Activated T-cell treated with anti-CD3 and anti-CD28 coated beads, Interleukin-2, amount 50 U/mL, for 72 hours (primary cell): ENCODE results near the gene MAX. TPM values are rescaled to one million over a fixed set of nuclear protein-coding genes. Genes with fewer than 3 reads are reported as not detected.
A peak's percentile ranks its signal among the peaks of the same experiment; 100 is the strongest.

Source experiments
- ATAC-seq, 2 donors: fragments of 150-1000 bp; cut with Tn5 transposase; replicated peaks in 1 of 2; 2 replicates each; pipeline ENCODE4 v1.10.0; 2021; ENCODE audit warnings: moderate library complexity in 2 of 2, mild to moderate bottlenecking in 1 of 2
- DNase-seq, 2 donors: peaks; one replicate each; pipeline ENCODE4 v3.0.0; 2021 to 2022; ENCODE audit warnings: mixed read lengths in 1 of 2
- H3K27ac Mint-ChIP-seq: one replicate; pipeline ENCODE4 v1.8.0; 2022; ENCODE audit warnings: mild to moderate bottlenecking, moderate library complexity, mixed read lengths
- H3K27me3 Mint-ChIP-seq: one replicate; pipeline ENCODE4 v1.8.0; 2022; ENCODE audit warnings: low read depth, mixed read lengths
- H3K36me3 Mint-ChIP-seq, 2 donors: one replicate each; pipeline ENCODE4 v1.8.0; 2022; ENCODE audit warnings: mixed read lengths in 2 of 2, mild to moderate bottlenecking in 1 of 2; ENCODE audit not compliant: insufficient read depth in 2 of 2
- H3K4me1 Mint-ChIP-seq: one replicate; pipeline ENCODE4 v1.8.0; 2022; ENCODE audit warnings: low read depth, mixed read lengths
- H3K4me3 Mint-ChIP-seq, 2 donors: one replicate each; pipeline ENCODE4 v1.8.0; 2022; ENCODE audit warnings: mild to moderate bottlenecking in 2 of 2, mixed read lengths in 2 of 2, moderate library complexity in 2 of 2
- H3K9me3 Mint-ChIP-seq, 2 donors: one replicate each; pipeline ENCODE4 v1.8.0; 2022; ENCODE audit warnings: mixed read lengths in 2 of 2
- total RNA-seq, 2 donors: library from RNA; stranded (reverse); gene quantifications; one replicate each; pipeline ENCODE4 v1.2.3, GENCODE V29; 2022

Gene MAX
- total RNA-seq, 2 donors from 2014 or later, result 115 to 118 TPM

DNA sequence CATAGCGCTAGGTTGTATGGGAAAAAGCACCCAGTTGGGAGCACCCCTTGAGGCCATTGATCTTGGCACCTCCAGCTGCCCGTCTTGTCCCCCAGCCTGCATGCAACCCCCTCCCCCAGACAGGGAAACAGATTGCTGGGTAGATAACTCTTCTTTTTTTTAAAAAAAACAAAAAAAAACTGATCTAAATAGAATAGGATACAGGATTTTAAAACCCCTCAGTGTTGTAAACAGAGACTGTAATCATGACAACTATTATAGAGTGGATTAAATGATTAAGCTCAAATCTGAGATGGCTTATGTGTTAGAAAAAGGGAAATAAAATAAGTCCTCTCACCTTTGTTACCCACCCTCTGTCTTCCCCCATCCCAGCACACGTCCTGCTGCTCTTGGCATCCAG, 48.9 kb downstream of the MAX start:
- no peak for DNase-seq
- Mint-ChIP-seq H3K27ac (no peak overlapping the region), H3K4me1 (no peaks in the 10 kb centered on the region), H3K36me3 (peaks cover 4 to 9% of the 10 kb centered on the region in 2 donors), H3K9me3 (no peaks in the 10 kb centered on the region), H3K4me3 (no peak overlapping the region), H3K27me3 (no peaks in the 10 kb centered on the region)
- ATAC-seq, result no peak

DNA sequence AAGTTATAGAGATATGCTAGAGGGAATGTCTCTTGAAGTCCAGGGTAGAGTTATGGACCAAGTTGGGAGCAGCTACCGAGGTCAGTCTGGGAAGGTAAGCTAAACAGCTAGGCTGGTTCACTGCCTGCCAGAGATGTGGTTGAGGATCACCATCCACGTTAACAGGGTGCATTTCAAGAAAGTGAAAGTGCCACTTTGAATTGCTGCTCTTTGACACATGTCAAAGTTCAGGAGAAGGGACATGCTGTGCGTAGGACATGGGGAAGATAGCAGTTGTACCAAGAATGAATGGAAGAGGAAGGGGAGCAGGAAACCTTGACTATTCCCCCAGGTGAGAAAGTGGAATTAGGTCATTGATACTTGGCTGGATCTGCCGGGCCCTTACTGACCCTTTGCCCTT, 49.5 kb downstream of the MAX start:
- DNase-seq (no peak), ATAC-seq (no peak)
- Mint-ChIP-seq H3K36me3 (peaks cover 3 to 6% of the 10 kb centered on the region in 2 donors), H3K27me3 (no peaks in the 10 kb centered on the region), H3K9me3 (no peaks in the 10 kb centered on the region), H3K4me3 (no peak overlapping the region), H3K4me1 (no peaks in the 10 kb centered on the region), H3K27ac (peak overlapping the region; percentile 0)

DNA sequence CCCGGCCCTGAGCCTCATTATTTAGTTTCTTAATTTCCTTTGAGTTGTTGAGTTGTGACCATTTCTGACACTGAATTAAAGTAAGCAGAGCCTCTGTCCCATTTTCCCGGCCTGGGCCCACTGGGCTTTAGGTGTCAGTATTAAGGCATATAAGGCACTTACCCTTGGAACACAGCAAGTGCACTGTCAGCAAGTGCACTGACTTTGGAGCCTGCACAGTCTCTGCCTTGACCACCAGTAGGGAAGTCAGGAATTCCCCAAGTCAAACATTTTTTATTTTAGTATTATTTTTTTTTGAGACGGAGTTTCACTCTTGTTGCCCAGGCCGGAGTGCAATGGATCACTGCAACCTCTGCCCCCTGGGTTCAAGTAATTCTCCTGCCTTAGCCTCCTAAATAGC, 56.6 kb downstream of the MAX start:
- Mint-ChIP-seq H3K27ac (no peak overlapping the region), H3K4me1 (peaks cover 8% of the 10 kb centered on the region), H3K36me3 (peaks cover 0 to 6% of the 10 kb centered on the region in 2 donors), H3K27me3 (no peaks in the 10 kb centered on the region), H3K4me3 (no peak overlapping the region), H3K9me3 (no peaks in the 10 kb centered on the region)
- no peak for DNase-seq
- no peak for ATAC-seq

DNA sequence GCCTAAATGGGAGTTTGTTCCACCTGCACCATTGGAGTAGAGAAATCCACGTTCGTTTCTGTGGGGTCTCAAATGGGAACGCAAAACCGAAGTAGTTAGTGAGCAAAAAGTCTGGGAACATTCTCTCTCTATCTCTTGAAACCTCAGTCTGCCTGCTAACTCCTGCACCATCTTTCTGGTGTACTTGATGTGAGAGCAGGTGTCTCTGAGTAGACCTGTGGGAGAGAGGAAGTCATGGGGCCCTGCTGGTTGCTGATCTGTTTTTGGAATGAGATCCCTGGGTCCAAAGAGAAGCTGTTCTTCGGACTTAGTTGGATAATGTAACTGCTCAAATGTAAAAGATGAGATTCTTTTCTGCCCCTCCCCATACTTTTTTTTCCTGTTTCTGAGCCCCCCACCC, 57.3 kb downstream of the MAX start:
- Mint-ChIP-seq H3K4me3 (no peak overlapping the region), H3K27me3 (no peaks in the 10 kb centered on the region), H3K4me1 (peaks cover 8% of the 10 kb centered on the region), H3K27ac (no peak overlapping the region), H3K9me3 (no peaks in the 10 kb centered on the region), H3K36me3 (peaks cover 0 to 6% of the 10 kb centered on the region in 2 donors)
- DNase-seq (no peak), ATAC-seq (no peak)

DNA sequence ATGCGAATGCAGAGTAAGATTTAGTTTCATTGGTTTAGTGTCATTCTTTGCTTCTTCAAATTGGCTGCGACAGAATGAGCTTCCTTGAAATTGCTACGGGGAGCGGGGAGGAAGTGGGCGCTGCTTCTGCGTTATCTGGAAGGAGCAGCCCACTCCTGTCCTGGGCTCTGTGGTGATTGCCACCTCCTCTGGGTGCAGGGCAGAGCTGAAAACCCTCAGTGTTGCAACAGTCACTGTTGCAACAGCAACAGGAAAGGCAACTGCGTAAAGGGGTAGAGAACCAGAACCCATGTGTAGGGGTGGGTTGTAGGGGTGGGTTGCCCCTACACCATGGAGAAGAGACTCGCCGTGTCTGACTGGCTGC, 57.7 kb downstream of the MAX start:
- no peak overlapping the region for H3K27ac Mint-ChIP-seq
- H3K36me3 Mint-ChIP-seq, result peaks cover 0 to 6% of the 10 kb centered on the region in 2 donors
- no peak overlapping the region for H3K4me3 Mint-ChIP-seq
- H3K27me3 Mint-ChIP-seq, result no peaks in the 10 kb centered on the region
- DNase-seq (no peak), ATAC-seq (peak; percentile 25 to 35)
- no peaks in the 10 kb centered on the region for H3K9me3 Mint-ChIP-seq
- peaks cover 8% of the 10 kb centered on the region for H3K4me1 Mint-ChIP-seq

DNA sequence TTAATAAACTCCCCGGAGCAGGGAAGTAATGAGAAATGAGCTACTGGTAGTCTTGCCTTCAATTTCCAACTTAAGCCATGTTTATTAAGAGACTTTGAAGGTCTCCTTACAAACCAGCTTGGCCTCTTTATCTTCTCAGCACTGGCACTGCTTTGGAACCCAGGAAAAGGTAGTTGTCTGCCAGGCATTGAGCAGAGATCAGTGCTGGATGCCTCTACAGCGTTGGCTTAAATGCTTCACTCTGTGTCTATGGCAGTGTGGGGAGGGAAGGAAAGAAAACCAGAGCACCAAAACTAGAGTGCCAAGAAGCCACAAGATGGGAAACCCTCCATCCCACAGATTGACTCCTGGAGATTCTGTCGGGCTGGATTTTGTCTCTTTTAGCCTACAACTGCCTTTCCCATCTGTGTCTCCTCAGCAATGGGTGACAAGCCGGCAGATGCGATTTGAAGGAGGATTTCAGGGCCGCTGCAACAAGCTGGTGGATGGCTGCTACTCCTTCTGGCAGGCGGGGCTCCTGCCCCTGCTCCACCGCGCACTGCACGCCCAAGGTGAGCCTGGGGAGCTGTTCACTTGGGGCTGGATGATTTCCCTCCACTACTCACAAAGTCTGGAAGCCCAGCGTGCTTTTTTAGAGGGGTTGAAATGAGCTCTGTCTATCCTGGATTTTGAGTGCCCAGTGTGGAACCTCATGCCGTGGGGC, 58.3 kb downstream of the MAX start:
- Mint-ChIP-seq H3K27ac (no peak overlapping the region), H3K4me3 (no peak overlapping the region), H3K4me1 (peaks cover 8% of the 10 kb centered on the region), H3K9me3 (no peaks in the 10 kb centered on the region), H3K27me3 (no peaks in the 10 kb centered on the region), H3K36me3 (peaks cover 0 to 6% of the 10 kb centered on the region in 2 donors)
- peak in 1 of 2 donors; percentile 4 for ATAC-seq
- DNase-seq, result no peak

DNA sequence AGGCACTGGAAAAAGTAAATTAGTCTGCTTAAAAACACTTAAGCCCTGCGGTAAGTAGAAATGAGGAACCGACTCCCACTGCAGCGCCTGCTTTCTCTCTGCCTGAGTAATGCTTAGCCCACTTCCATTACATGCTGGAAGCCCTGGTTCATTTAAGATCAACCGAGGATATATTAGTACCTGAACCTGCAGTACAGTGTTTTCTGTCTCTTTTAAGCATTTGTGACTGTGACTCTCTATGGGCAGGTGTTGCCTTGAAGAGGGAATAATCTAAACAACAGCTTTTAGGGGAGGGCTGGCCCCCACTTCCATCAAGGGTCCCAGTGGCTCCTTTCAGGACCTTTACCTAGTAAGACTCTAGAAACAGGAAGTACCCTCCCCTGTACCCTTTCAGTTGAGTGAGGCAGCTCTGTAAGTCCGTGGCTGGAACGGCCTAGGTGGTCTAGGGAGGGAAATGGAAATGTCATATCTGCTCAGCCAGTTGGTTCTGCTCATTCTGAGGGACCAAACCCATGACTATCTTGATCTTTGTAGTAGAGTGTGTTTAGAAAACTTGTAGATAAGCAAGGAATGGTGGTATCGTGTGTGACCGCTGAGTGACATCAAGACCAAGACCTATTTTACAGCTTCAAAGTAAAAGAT, 59.5 kb downstream of the MAX start:
- Mint-ChIP-seq H3K27me3 (no peaks in the 10 kb centered on the region), H3K4me1 (peaks cover 8% of the 10 kb centered on the region), H3K27ac (no peak overlapping the region), H3K36me3 (peaks cover 0 to 6% of the 10 kb centered on the region in 2 donors), H3K4me3 (no peak overlapping the region), H3K9me3 (no peaks in the 10 kb centered on the region)
- ATAC-seq, result no peak
- no peak for DNase-seq

DNA sequence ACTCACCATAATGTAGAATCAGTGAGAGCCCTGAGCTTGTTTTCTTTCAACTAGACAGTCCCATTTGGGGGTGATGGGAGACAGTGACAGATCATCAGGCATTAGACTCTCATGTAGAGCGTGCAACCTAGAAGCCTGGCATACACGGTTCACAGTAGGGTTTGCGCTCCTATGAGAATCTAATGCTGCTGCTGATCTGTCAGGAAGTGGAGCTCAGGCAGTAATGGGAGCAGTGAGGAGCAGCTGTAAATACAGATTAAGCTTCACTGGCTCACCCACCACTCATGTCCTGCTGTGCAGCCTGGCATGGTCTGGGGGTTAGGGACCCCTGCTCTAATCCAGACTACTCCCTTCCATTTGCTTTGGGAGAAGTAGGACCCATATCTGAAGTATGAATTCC, 60.0 kb downstream of the MAX start:
- Mint-ChIP-seq H3K4me3 (no peak overlapping the region), H3K27me3 (no peaks in the 10 kb centered on the region), H3K36me3 (peaks cover 0 to 3% of the 10 kb centered on the region in 2 donors), H3K4me1 (peaks cover 8% of the 10 kb centered on the region), H3K27ac (no peak overlapping the region), H3K9me3 (no peaks in the 10 kb centered on the region)
- ATAC-seq (no peak), DNase-seq (no peak)

DNA sequence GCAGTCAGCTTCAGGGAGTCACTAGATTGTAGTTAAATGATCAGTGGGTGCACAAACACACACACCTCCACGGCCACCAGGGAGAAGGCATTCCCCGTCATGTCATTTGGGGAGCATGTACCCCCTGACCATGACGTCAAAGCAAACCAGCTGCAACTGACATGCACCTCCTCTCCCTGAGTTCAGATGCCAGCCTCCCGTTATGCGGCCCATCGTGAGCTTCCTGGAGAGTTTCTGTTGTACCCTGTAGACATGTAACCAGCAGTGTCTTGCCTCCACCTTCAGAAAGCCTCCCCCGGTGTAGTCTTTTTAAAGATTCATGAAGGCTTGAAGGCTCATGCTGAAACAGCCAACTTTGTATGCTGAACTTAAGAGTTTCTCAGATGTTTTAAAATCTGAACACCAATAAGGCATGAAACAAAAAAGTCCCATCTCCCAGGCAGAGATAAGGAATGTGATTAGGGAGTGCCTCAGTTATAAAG, 60.8 kb downstream of the MAX start:
- H3K4me3 Mint-ChIP-seq, result no peak overlapping the region

DNA sequence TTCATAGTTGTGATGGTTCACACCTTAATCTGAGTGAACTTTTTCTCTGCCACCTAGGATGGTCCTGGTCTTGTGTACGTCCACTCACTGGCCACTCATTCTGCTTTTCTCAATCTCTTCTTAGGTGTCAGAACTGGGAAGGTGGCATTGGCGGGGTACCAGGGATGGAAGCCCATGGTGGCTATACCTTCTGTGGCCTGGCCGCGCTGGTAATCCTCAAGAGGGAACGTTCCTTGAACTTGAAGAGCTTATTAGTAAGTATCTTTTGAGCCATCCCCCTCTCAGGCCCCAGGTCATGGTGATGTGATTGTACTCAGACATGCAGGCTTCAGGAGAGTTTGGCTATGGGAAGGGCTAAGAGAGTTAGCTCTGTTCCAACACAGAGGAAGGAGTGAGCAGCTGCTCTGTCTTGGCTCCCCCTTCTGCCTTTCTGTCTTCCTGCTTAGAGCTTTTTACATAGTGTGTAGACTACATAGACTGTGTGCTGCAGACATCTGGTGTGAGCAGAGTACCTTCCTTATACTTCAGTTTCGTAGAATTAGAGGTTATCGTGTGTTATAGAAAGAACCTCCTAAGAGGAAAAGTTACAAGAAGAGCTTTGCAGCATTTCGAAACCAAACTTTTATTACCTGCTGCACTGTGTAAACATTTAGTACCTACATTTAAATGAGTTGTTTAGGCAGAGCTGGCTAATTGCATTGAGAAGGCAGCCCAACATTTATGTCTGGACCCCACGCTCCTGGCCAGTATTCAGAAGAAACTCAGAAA, 61.5 kb downstream of the MAX start:
- no peak for DNase-seq
- Mint-ChIP-seq H3K36me3 (peaks cover 0 to 3% of the 10 kb centered on the region in 2 donors), H3K9me3 (no peaks in the 10 kb centered on the region), H3K4me3 (no peak overlapping the region), H3K27me3 (no peaks in the 10 kb centered on the region), H3K27ac (no peak overlapping the region), H3K4me1 (peaks cover 8% of the 10 kb centered on the region)
- no peak for ATAC-seq

More for the DNA sequence above, 60.8 kb downstream of the MAX start:
- peaks cover 0 to 3% of the 10 kb centered on the region in 2 donors for H3K36me3 Mint-ChIP-seq
- ATAC-seq, result no peak
- no peak overlapping the region for H3K27ac Mint-ChIP-seq
- H3K4me1 Mint-ChIP-seq, result peaks cover 8% of the 10 kb centered on the region
- H3K27me3 Mint-ChIP-seq, result no peaks in the 10 kb centered on the region
- no peak for DNase-seq
- no peaks in the 10 kb centered on the region for H3K9me3 Mint-ChIP-seq

DNA sequence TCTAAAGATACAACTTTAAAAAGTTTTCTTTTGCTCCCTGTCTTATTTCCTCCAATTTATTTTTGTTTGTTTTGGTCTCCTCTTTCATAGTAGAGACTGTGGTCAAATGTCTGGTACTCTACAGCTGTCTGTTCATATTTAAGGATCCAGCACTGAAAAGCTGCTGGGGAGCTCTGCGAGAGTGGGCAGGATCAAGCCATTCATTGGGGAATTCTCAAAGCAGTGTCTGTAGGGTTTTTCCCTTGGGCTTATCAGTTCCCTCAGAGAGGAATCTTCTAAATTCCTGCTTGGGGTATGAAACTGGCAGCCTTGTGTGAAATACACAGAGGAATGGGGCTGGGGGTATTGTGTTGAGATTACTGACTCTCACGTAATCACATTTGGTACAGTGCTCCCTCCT, 63.4 kb downstream of the MAX start:
- ATAC-seq, result no peak
- Mint-ChIP-seq H3K4me3 (no peak overlapping the region), H3K4me1 (no peaks in the 10 kb centered on the region), H3K27me3 (no peaks in the 10 kb centered on the region), H3K36me3 (peaks cover 0 to 8% of the 10 kb centered on the region in 2 donors), H3K9me3 (no peaks in the 10 kb centered on the region), H3K27ac (no peak overlapping the region)
- DNase-seq, result no peak

DNA sequence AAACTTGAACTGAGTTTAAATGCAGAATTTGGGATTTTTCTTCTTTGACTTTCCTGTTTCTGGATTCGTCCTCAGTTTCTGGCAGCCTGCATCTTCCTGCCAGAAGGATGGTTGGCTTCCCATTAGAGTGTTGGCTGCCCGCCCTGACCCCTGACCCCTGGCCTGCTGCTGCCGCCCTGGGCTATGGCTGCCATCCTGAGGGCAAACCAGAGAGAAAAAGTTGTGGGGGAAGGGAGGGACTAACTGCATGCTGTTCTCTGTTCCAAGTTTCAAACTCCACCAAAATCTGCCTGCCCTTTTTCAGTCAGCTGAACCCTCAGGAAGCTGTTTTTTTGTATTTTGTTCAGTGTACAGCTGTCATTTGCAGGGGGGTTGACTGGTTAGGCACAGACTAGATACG, 67.3 kb downstream of the MAX start:
- DNase-seq (no peak), ATAC-seq (no peak)
- Mint-ChIP-seq H3K9me3 (no peaks in the 10 kb centered on the region), H3K4me3 (no peak overlapping the region), H3K27me3 (no peaks in the 10 kb centered on the region), H3K4me1 (no peaks in the 10 kb centered on the region), H3K27ac (no peak overlapping the region), H3K36me3 (peaks cover 4 to 10% of the 10 kb centered on the region in 2 donors)

DNA sequence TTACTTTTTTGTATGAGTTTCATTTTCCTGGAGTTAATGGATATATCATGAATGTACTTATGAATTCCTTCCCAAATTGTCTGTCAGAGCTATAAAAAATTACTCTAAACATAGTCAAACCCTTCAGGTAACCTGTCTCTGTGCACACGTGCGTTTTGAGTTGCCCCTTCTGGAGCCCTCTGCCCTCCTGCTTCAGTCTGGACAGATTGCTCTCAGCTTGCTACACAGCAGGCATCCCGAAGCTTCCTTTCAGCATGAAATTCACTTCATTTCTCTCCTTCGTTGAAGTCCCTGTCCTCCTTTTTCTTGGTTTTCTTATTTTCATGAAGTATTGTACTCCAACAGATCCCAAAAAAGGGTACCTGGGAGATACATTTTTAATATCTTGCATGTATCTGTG, 68.3 kb downstream of the MAX start:
- no peaks in the 10 kb centered on the region for H3K27me3 Mint-ChIP-seq
- no peaks in the 10 kb centered on the region for H3K9me3 Mint-ChIP-seq
- no peak overlapping the region for H3K27ac Mint-ChIP-seq
- peaks cover 4 to 12% of the 10 kb centered on the region in 2 donors for H3K36me3 Mint-ChIP-seq
- H3K4me3 Mint-ChIP-seq, result no peak overlapping the region
- no peaks in the 10 kb centered on the region for H3K4me1 Mint-ChIP-seq
- DNase-seq (no peak), ATAC-seq (no peak)
